HCT116 (cell line): Measurements from ENCODE around the gene SLC16A1. TPM values are rescaled to one million over a fixed set of nuclear protein-coding genes. Genes with fewer than 3 reads are reported as not detected.

ENCODE experiments used
- ATAC-seq: fragments of 200-7000 bp; cut with Tn5 transposase; 2 replicates; pipeline ENCODE4 v1.9.1; 2020; ENCODE audit warnings: mild to moderate bottlenecking, moderate library complexity
- BruUV-seq: library from RNA; stranded (reverse); fragments of 400-500 nt; replicated peaks from 2 replicates; lab custom pipeline; 2021; lab: Mats Ljungman, UMichigan
- CTCF ChIA-PET: fragments of 300-600 bp; sonication (Branson Sonifier 250); formaldehyde crosslinking; loops from one replicate; lab custom pipeline; 2021; ENCODE audit warnings: antibody characterized with exemption; lab: Charles Lee
- POLR2A ChIA-PET: fragments of 300-600, 350-600 bp; sonication (Branson Sonifier 250); formaldehyde crosslinking; loops from one replicate; lab custom pipeline; 2021; ENCODE audit warnings: antibody characterized with exemption; lab: Charles Lee
- RAD21 ChIA-PET, 2 experiments: fragments of 300-600 bp; sonication (Branson Sonifier 250); formaldehyde crosslinking; loops; one replicate each; lab custom pipeline; 2023; ENCODE audit warnings: low total read pairs in 2 of 2; ENCODE audit not compliant: uncharacterized antibody in 2 of 2, unreplicated experiment in 2 of 2, low non-redundant PET in 1 of 2; lab: Charles Lee
- DNase-seq: peaks from one replicate; pipeline ENCODE4 v3.0.0-alpha.2; 2010; ENCODE audit warnings: low read depth, low spot score
- H2AFZ ChIP-seq: fragments of 200-600 bp; shearing (Covaris generic), sonication (generic); 2 replicates; pipeline ENCODE4 v1.6.1; 2017; ENCODE audit warnings: low read depth, mixed run types, mixed read lengths, antibody characterized with exemption, low read length; ENCODE audit not compliant: poor library complexity, severe bottlenecking
- H3K27ac ChIP-seq: 2 replicates; pipeline ENCODE4 v1.5.1; 2012; ENCODE audit warnings: low read depth, low read length
- H3K27me3 ChIP-seq: fragments of 200-600 bp; sonication (generic); 2 replicates; pipeline ENCODE4 v1.6.1; 2016; ENCODE audit warnings: mixed run types, low read length, mixed read lengths; ENCODE audit not compliant: insufficient read depth
- H3K36me3 ChIP-seq, 2 experiments: fragments of 200-500 bp in 1 of 2; fragments of 200-600 bp in 1 of 2; sonication (Bioruptor generic) in 1 of 2; sonication (generic) in 1 of 2; 2 replicates each; pipeline versions ENCODE4 v1.5.1 to v1.6.1; 2014 to 2016; ENCODE audit warnings: low read length in 2 of 2, inconsistent platforms in 1 of 2, mixed read lengths in 1 of 2, mixed run types in 1 of 2; ENCODE audit not compliant: insufficient read depth in 2 of 2, control insufficient read depth in 1 of 2
- H3K4me1 ChIP-seq, 2 experiments: fragments of 200-600 bp in 1 of 2; sonication (generic) in 1 of 2; 2 replicates each; pipeline versions ENCODE4 v1.5.1 to v1.6.1; 2012 to 2017; ENCODE audit warnings: low read length in 2 of 2, inconsistent platforms in 1 of 2, mild to moderate bottlenecking in 1 of 2, mixed read lengths in 1 of 2, mixed run types in 1 of 2, moderate library complexity in 1 of 2; ENCODE audit not compliant: insufficient read depth in 2 of 2, control insufficient read depth in 1 of 2
- H3K4me2 ChIP-seq: fragments of 200-600 bp; sonication (generic); 2 replicates; pipeline ENCODE4 v1.6.1; 2017; ENCODE audit warnings: mixed run types, low read length, mixed read lengths
- H3K4me3 ChIP-seq, 2 experiments: fragments of 200-600 bp in 1 of 2; sonication (generic) in 1 of 2; replicated peaks in 1 of 2; 2 replicates each; pipeline ENCODE4 v1.5.1; 2011 to 2016; ENCODE audit warnings: low read length in 2 of 2, control low read depth in 1 of 2, low read depth in 1 of 2, mild to moderate bottlenecking in 1 of 2, mixed read lengths in 1 of 2, mixed run types in 1 of 2
- H3K79me2 ChIP-seq: fragments of 200-600 bp; sonication (generic); 2 replicates; pipeline ENCODE4 v1.6.1; 2017; ENCODE audit warnings: mild to moderate bottlenecking, mixed run types, low read length, moderate library complexity, mixed read lengths; ENCODE audit not compliant: insufficient read depth
- H3K9ac ChIP-seq: fragments of 200-600 bp; sonication (generic); 2 replicates; pipeline ENCODE4 v1.6.1; 2016; ENCODE audit warnings: low read length, mixed read lengths
- H3K9me2 ChIP-seq: fragments of 200-600 bp; sonication (generic), shearing (Covaris generic); 2 replicates; pipeline ENCODE4 v1.6.1; 2017; ENCODE audit warnings: mixed run types, mild to moderate bottlenecking, moderate library complexity; ENCODE audit not compliant: insufficient read depth
- H3K9me3 ChIP-seq, 2 experiments: fragments of 200-500 bp in 1 of 2; fragments of 200-600 bp in 1 of 2; sonication (Bioruptor generic) in 1 of 2; sonication (generic) in 1 of 2; 2 replicates each; pipeline ENCODE4 v1.6.1; 2014 to 2017; ENCODE audit warnings: low read length in 2 of 2, mixed read lengths in 2 of 2, inconsistent platforms in 1 of 2, low read depth in 1 of 2, mild to moderate bottlenecking in 1 of 2, mixed run types in 1 of 2, moderate library complexity in 1 of 2; ENCODE audit not compliant: control insufficient read depth in 1 of 2, insufficient read depth in 1 of 2
- H4K20me1 ChIP-seq: fragments of 200-600 bp; sonication (generic), shearing (Covaris generic); 2 replicates; pipeline ENCODE4 v1.6.1; 2017; ENCODE audit warnings: mixed run types, mild to moderate bottlenecking, moderate library complexity; ENCODE audit not compliant: insufficient read depth
- CBX3 ChIP-seq: IDR thresholded peaks from 2 replicates; pipeline ENCODE4 v1.6.1; 2012; ENCODE audit warnings: low read depth
- CEBPB ChIP-seq: IDR thresholded peaks from 2 replicates; pipeline ENCODE4 v1.6.1; 2012; ENCODE audit warnings: low read depth
- CTCF ChIP-seq, 3 experiments: fragments of 200-600 bp in 1 of 3; sonication (generic) in 1 of 3; IDR thresholded peaks in 2 of 3; conservative IDR thresholded peaks in 1 of 3; 2 replicates each; pipeline ENCODE4 v1.5.1; 2012 to 2017; ENCODE audit warnings: low read depth in 2 of 3, low read length in 2 of 3, antibody characterized with exemption in 1 of 3, borderline replicate concordance in 1 of 3, control low read depth in 1 of 3, mild to moderate bottlenecking in 1 of 3, mixed read lengths in 1 of 3, mixed run types in 1 of 3, moderate library complexity in 1 of 3; ENCODE audit not compliant: insufficient read depth in 1 of 3
- EGR1 ChIP-seq: IDR thresholded peaks from 2 replicates; pipeline ENCODE4 v1.6.1; 2012; ENCODE audit warnings: low read depth
- ELF1 ChIP-seq: IDR thresholded peaks from 2 replicates; pipeline ENCODE4 v1.6.1; 2012; ENCODE audit warnings: low read depth, borderline replicate concordance
- EZH2 ChIP-seq: fragments of 200-600 bp; sonication (generic); IDR thresholded peaks from 2 replicates; pipeline ENCODE4 v1.6.1; 2017; ENCODE audit warnings: antibody characterized with exemption, mixed run types
- EZH2phosphoT487 ChIP-seq: fragments of 200-600 bp; IDR thresholded peaks from 2 replicates; pipeline ENCODE4 v1.6.1; 2018; ENCODE audit warnings: antibody characterized with exemption, borderline replicate concordance
- POLR2A ChIP-seq: IDR thresholded peaks from 2 replicates; pipeline ENCODE4 v1.7.0; 2011; ENCODE audit warnings: borderline replicate concordance; ENCODE audit not compliant: insufficient read depth, insufficient read length; ENCODE audit errors: extremely low read depth
- POLR2AphosphoS5 ChIP-seq: IDR thresholded peaks from 2 replicates; pipeline ENCODE4 v1.6.1; 2011; ENCODE audit warnings: mild to moderate bottlenecking, low read depth, low read length, moderate library complexity
- RAD21 ChIP-seq: IDR thresholded peaks from 2 replicates; pipeline ENCODE4 v1.6.1; 2012; ENCODE audit warnings: low read depth, mild to moderate bottlenecking
- SP1 ChIP-seq: IDR thresholded peaks from 2 replicates; pipeline ENCODE4 v1.6.1; 2012; ENCODE audit warnings: low read depth
- SRF ChIP-seq: IDR thresholded peaks from 2 replicates; pipeline ENCODE4 v1.6.1; 2012; ENCODE audit warnings: low read depth
- TCF7L2 ChIP-seq: IDR thresholded peaks from 2 replicates; pipeline ENCODE4 v1.7.0; 2011; ENCODE audit warnings: borderline replicate concordance, inconsistent platforms; ENCODE audit not compliant: insufficient read depth, insufficient read length; ENCODE audit errors: extremely low read depth
- YY1 ChIP-seq: IDR thresholded peaks from 2 replicates; pipeline ENCODE4 v1.6.1; 2011; ENCODE audit warnings: low read length, low read depth, moderate library complexity, mild to moderate bottlenecking; ENCODE audit not compliant: insufficient replicate concordance; ENCODE audit errors: extremely low read depth
- ZBTB33 ChIP-seq: IDR thresholded peaks from 2 replicates; pipeline ENCODE4 v1.6.1; 2011; ENCODE audit warnings: mild to moderate bottlenecking, low read length, moderate library complexity; ENCODE audit not compliant: insufficient replicate concordance; ENCODE audit errors: extremely low read depth
- ZFX ChIP-seq: fragments of 450-650 bp; IDR thresholded peaks from 2 replicates; pipeline ENCODE4 v1.6.1; 2017
- ZNF274 ChIP-seq: fragments of 200-500 bp; sonication (Bioruptor generic); IDR thresholded peaks from 2 replicates; pipeline ENCODE4 v1.6.1; 2014; ENCODE audit warnings: mild to moderate bottlenecking, low read depth, low read length, inconsistent platforms
- intact Hi-C: fragments of 100-400 bp; cut with micrococcal nuclease; formaldehyde crosslinking; loops from 2 replicates; pipeline ENCODE4 v1.10.0; 2022
- total RNA-seq: library from RNA; stranded (reverse); gene quantifications from one replicate; pipeline ENCODE4 v1.2.1, GENCODE V29; 2021; ENCODE audit not compliant: unreplicated experiment
- TF ChIP-seq, protein P1 (sequence below): IDR thresholded peaks from 2 replicates; pipeline ENCODE4 v1.6.1; 2012
- TF ChIP-seq, protein P2 (sequence below): IDR thresholded peaks from 2 replicates; pipeline ENCODE4 v1.6.1; 2012; ENCODE audit warnings: low read depth

The SLC16A1 gene
- total RNA-seq, 1 experiment from 2014 or later: 96.7 TPM

- CTCF ChIA-PET: no interaction called here
- Histone ChIP-seq H3K79me2 (no peaks in the 10 kb centered on the region), H3K27me3 (no peaks in the 10 kb centered on the region), H3K4me2 (no peak overlapping the region), H3K9ac (no peak overlapping the region), H2AFZ (no peak overlapping the region), H3K9me3 (no peaks in the 10 kb centered on the region), H3K9me2 (no peaks in the 10 kb centered on the region), H3K4me1 (no peaks in the 10 kb centered on the region)
- intact Hi-C loops: no loop called here
- DNase-seq: no peak
- no peak for ATAC-seq
- RAD21 ChIA-PET: no interaction called here
- no TSS peak for BruUV-seq
- TF ChIP-seq POLR2A (no peak), TCF7L2 (no peak), CBX3 (no peak), CEBPB (no peak), POLR2AphosphoS5 (no peak), EZH2phosphoT487 (no peak), SP1 (no peak), ELF1 (no peak), RAD21 (no peak), SRF (no peak), EZH2 (no peak), YY1 (no peak), EGR1 (no peak), ZNF274 (no peak), ZBTB33 (no peak), ZFX (no peak), CTCF (IDR thresholded peaks at IDR 0.05 in 2 of 3, conservative IDR thresholded peaks at IDR 0.05 in 1 of 3; ENCODE audit: borderline replicate concordance in 1 of 3, insufficient read depth in 1 of 3, low read depth in 2 of 3, low read length in 2 of 3) (no peak)
- TF ChIP-seq, protein P1, sequence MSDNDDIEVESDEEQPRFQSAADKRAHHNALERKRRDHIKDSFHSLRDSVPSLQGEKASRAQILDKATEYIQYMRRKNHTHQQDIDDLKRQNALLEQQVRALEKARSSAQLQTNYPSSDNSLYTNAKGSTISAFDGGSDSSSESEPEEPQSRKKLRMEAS: no peak
- TF ChIP-seq, protein P2, sequence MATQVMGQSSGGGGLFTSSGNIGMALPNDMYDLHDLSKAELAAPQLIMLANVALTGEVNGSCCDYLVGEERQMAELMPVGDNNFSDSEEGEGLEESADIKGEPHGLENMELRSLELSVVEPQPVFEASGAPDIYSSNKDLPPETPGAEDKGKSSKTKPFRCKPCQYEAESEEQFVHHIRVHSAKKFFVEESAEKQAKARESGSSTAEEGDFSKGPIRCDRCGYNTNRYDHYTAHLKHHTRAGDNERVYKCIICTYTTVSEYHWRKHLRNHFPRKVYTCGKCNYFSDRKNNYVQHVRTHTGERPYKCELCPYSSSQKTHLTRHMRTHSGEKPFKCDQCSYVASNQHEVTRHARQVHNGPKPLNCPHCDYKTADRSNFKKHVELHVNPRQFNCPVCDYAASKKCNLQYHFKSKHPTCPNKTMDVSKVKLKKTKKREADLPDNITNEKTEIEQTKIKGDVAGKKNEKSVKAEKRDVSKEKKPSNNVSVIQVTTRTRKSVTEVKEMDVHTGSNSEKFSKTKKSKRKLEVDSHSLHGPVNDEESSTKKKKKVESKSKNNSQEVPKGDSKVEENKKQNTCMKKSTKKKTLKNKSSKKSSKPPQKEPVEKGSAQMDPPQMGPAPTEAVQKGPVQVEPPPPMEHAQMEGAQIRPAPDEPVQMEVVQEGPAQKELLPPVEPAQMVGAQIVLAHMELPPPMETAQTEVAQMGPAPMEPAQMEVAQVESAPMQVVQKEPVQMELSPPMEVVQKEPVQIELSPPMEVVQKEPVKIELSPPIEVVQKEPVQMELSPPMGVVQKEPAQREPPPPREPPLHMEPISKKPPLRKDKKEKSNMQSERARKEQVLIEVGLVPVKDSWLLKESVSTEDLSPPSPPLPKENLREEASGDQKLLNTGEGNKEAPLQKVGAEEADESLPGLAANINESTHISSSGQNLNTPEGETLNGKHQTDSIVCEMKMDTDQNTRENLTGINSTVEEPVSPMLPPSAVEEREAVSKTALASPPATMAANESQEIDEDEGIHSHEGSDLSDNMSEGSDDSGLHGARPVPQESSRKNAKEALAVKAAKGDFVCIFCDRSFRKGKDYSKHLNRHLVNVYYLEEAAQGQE: no peak
- TF ChIP-seq, all 23 proteins: peak for 0
- Histone ChIP-seq H3K36me3 (no peaks in the 10 kb centered on the region), H3K27ac (no peak overlapping the region), H3K4me3 (no peak overlapping the region), H4K20me1 (no peaks in the 10 kb centered on the region)
- POLR2A ChIA-PET: no interaction called here
Measured at GRCh38 chr1:112997781-112998180, 41.8 kb upstream of the SLC16A1 start.
